HG03095 (cell line): ENCODE data around the gene BABAM2.
"Not testable (repeated sequence)": the region's sequence is repeated elsewhere in the genome, so short reads cannot be mapped to it uniquely, and the experiment has no call there.

ENCODE experiments used
- ATAC-seq: cut with Tn5 transposase; IDR thresholded peaks from one replicate; pipeline ENCODE4 v1.9.1; 2021; ENCODE audit warnings: moderate library complexity; ENCODE audit not compliant: unreplicated experiment

Gene BABAM2

DNA sequence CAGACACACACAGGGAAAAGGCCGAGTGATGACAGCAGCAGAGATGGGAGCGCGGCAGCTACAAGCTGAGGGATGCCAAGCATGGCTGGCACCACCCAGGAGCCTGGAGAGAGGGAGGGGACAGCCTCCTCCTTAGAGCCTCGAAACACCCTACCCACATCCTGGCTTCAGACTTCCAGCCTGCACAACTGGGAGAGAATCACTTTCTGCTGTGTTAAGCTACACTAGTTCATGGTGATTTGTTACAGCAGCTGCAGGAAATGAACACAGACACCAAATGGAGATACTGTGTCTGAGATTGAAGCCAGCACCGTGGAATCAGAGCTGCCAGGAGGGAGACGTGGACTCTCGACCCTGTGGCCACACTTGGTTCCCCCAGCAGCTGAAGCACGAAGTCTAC is 474.6 kb downstream of the BABAM2 start:
- ATAC-seq: no peak

DNA sequence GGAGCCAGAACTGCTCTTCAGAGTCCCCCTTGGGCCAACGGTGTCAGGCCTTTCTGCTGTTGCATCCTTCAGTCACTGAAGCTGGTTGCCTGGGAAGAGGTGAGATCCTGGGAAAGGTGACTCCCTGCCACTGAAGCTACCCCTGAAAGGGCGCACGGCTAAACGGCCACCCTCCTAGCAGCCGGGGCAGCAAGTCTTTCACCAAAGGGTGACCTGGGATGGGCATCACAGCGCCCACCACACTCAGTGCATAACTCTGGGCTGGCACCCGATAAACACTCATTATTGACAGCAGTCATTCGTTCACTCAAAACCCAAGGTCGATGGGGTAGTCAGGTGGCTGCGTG is 475.6 kb downstream of the BABAM2 start:
- no peak for ATAC-seq

DNA sequence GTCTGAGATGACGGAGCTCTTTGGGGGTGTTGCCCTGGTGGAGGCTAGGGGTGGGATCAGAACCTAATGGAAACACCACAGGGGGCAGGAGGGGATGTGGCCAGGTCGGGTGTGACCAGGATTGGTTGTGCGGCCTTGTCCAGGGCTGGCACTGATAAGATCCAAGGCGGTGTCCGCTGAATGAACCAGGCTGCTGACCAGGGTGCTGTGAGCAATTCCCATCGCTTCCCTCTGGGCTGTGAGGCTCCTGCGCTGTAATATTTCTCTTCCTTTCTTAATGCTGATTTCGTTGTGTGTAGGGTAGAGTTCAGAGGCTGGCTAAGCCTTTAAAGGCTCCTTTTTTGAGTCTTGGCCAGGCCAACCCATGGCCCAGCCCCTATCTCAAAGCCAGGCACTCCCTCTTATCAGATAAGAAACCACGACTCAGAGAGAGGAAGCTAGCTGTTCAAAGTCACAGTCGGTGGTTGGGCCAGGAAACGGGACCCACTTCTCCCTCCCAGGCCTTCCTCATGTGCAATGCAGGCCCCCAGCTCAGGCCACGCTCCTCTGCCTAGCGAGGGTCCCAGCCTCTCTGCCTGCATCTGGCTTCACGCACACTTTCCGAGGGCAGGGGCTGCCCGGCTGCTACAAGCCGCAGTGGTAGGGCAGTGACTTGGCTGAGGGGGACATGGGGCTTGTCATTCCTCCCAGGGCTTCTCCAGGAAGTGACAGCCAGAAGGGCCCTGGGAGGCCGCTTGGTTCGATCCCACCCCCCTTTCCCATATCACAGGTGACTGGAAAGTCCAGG is 476.2 kb downstream of the BABAM2 start:
- no peak for ATAC-seq

GRCh38 chr2:28367667-28368356 is 477.3 kb downstream of the BABAM2 start:
- no peak for ATAC-seq

DNA sequence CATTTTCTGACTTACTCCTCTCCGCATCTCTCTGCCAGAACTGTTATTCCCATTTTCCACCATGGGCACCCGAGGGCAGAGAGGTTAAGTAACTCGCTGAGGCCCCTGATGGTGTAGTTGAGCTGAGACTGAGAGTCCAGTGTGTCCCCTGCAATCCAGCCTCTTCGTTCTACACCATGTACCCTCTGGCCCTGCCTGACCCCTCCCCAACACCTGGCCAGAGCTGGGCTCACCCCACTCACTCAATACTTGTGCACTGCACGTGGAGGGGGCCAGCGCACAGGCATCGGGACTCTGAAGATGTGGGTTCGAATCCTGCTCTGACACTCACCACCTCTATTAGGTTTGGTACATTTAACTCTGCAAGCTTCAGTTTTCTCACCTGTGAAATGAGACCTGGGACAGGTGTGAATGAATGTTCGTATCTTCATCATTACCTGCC is 477.8 kb downstream of the BABAM2 start:
- ATAC-seq: no peak

- no peak for ATAC-seq
These were observed 478.8 kb downstream of the BABAM2 start for GRCh38 chr2:28369358-28369757.

DNA sequence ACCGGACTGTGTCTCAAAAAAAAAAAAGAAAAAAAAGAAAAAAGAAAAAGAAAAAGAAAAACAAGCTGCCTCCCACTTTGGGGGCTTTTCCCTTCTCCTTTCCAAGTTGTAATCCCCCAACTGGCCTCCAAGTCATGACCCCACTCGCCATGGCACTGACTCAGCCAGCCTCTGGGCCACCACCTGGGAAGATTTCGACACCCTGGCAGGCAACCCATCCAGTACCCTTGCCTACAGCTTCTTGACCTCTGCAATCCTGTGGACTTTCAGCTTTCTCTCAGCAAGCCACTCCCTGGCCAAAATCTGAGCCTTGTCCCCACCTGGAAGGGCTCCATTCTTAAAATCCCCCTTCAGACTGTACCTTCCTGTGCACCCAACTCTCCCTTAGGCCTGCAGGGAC is 479.8 kb downstream of the BABAM2 start:
- ATAC-seq: no peak

DNA sequence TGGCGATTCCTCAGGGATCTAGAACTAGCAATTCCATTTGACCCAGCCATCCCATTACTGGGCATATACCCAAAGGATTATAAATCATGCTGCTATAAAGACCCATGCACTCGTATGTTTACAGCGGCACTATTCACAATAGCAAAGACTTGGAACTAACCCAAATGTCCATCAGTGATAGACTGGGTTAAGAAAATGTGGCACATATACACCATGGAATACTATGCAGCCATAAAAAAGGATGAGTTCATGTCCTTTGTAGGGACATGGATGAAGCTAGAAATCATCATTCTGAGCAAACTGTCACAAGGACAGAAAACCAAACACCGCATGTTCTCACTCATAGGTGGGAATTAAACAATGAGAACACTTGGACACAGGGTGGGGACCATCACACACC is 481.2 kb downstream of the BABAM2 start:
- ATAC-seq: not testable (repeated sequence)

- ATAC-seq: no peak
These were observed 483.3 kb downstream of the BABAM2 start for GRCh38 chr2:28373854-28374253.

DNA sequence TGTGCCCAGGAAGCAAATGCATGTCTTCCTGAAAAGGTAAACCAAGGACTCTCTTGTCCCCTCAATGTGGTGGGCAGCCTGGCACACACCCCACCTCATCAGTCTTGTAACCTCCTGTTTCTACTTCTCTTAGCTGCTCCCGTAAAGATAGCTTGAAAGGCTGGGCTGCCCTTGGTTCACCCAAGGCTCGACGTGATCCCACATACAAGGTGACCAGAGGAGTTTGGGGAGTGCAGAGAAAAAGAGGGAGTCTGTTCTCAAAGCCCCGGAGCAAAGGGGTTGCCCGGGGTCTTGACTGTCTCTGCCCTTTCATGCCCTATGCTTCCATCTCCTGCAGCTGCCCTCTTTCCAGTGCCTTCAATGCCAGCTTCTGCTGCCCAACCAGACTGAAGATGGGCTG is 483.8 kb downstream of the BABAM2 start:
- ATAC-seq: no peak

GRCh38 chr2:28375236-28375635 is 484.7 kb downstream of the BABAM2 start:
- ATAC-seq: no peak

DNA sequence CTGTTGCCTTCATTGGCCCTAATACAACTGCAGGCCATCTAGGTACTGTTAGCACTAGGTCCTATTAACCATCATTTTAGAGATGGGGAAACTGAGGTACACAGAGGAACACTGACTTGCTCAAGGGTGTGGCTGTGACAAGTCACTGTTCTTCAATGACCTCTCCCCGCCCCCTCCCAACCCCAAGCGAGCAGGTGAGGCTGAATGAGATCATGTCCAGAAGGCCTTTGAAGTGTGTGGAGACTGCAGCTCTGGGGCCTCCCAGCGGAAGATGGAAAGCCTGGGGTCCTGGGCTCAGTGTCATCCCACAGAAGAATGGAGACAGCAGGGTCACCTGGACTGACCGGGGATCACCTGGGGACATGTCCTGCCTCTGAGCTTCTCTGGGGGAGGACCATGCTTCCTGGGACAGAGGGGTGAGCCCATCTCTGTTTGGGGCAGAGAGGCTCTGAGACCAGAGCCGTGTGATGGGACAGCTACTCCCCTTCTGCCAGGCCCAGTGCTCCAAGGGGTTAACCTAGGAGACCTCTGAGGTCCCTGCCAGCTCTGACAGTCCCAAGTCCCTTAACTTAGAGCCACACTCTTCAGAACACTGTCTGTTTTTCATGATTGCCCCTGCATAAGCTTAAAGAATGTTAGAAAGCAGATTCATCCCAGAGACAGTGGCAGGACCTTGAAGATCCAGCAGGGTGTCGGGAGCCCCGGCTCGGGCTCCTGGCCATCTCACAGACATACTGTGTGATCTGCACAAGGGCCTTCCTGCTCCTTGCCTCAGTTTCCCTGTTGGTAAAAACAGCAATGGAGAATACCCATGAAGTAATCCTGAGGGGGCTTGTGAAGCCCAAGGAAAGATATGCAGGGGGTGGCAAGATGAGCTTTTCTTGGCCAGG is 485.5 kb downstream of the BABAM2 start:
- ATAC-seq: no peak

- ATAC-seq: no peak
These were observed 486.8 kb downstream of the BABAM2 start for GRCh38 chr2:28377195-28377816.

DNA sequence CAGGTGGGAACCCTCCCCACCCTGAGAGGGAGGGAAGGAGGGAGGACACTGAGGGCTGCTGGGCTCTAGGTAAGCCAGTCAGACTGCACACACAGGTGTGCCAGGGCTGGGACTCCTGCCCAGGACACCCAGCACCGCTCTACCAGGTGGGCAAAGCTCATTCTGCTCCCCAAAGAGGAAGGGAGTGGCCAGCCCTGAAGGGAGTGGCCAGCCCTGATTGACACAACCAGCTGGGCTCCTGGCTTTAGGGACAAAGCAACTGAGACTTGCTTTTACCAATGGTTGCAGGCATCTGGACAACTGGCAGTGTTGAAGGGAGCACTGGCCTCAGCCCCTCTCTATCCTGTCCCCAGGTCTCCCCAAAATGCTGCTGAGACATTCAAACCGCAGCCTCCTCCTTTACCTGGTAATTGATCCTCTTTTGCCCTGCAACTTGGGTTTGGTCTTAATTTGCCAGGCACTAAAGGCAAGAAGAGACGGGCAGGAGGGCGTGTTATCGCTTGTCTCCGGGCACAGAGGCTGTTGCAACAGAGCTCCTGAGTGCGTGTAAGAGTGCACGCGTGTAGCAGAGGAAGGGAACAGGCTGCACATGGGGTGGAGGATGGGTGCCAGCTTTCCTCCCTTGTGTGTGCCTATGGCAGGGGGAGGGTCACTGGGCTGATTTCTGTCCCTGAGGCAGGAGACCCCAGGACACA is 487.6 kb downstream of the BABAM2 start:
- ATAC-seq: no peak

GRCh38 chr2:28378679-28379584 is 488.4 kb downstream of the BABAM2 start:
- no peak for ATAC-seq

- ATAC-seq: no peak
These were observed 489.7 kb downstream of the BABAM2 start for GRCh38 chr2:28380219-28380618.

- no peak for ATAC-seq
These were observed 491.0 kb downstream of the BABAM2 start for GRCh38 chr2:28381225-28382180.

DNA sequence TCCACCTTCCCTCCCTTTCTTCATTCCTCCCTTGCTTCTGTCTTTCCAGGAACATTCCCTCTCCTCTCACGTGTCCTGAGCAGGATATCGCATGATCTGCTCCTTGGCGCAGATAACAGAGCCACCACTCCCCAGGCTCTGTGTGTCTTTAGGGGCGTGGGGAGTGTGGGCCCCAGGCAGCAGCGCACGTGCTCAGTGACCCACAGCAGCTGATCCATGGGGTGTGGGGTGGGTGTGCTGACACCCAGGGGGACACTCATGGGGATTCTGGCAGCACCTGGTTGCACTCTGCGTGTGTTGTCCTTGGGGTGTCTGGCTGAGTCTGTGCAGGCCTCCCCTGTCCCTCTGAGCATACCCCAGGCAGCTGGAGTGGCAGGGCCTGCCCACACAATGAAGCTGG is 492.2 kb downstream of the BABAM2 start:
- no peak for ATAC-seq
